ENCODE results near the gene CCDC12.
A peak's percentile ranks its signal among the peaks of the same experiment; 100 is the strongest.
"Not testable (repeated sequence)": the region's sequence is repeated elsewhere in the genome, so short reads cannot be mapped to it uniquely, and the experiment has no call there.

Gene CCDC12

GRCh38 chr3:46978985-46979944, 2.7 kb upstream of the CCDC12 start, which contains the start of gene NBEAL2:
NBEAL2 (plus strand) TSS chr3:46979666; CDS start chr3:46979862, 196 bp downstream.
- peak; percentile 96 for DNase-seq (ENCODE audit: low spot score)

GRCh38 chr3:46978381-46978780, 1.8 kb upstream of the CCDC12 start:
- DNase-seq (ENCODE audit: low spot score) = no peak

GRCh38 chr3:46977811-46978195, 1.3 kb upstream of the CCDC12 start:
- DNase-seq (ENCODE audit: low spot score) = no peak

- DNase-seq (ENCODE audit: low spot score) = no peak
Measured at GRCh38 chr3:46974421-46975171, 1.9 kb downstream of the CCDC12 start.

GRCh38 chr3:46972396-46972795, 4.1 kb downstream of the CCDC12 start:
- no peak for DNase-seq (ENCODE audit: low spot score)

GRCh38 chr3:46971742-46972141, 4.8 kb downstream of the CCDC12 start:
- no peak for DNase-seq (ENCODE audit: low spot score)

- DNase-seq (ENCODE audit: low spot score) = no peak
Measured at GRCh38 chr3:46971151-46971550, 5.4 kb downstream of the CCDC12 start.

- DNase-seq (ENCODE audit: low spot score) = no peak
Measured at GRCh38 chr3:46970391-46971091, 6.0 kb downstream of the CCDC12 start.

- no peak for DNase-seq (ENCODE audit: low spot score)
Measured at GRCh38 chr3:46968783-46969428, 7.6 kb downstream of the CCDC12 start.

- DNase-seq (ENCODE audit: low spot score) = no peak
Measured at GRCh38 chr3:46966811-46967210, 9.7 kb downstream of the CCDC12 start.

GRCh38 chr3:46965151-46965550, 11.4 kb downstream of the CCDC12 start:
- DNase-seq (ENCODE audit: low spot score) = no peak

GRCh38 chr3:46964038-46964590, 12.4 kb downstream of the CCDC12 start:
- not testable (repeated sequence) for DNase-seq (ENCODE audit: low spot score)

GRCh38 chr3:46962990-46963389, 13.6 kb downstream of the CCDC12 start:
- DNase-seq (ENCODE audit: low spot score) = no peak

- no peak for DNase-seq (ENCODE audit: low spot score)
Measured at GRCh38 chr3:46962427-46962826, 14.1 kb downstream of the CCDC12 start.

GRCh38 chr3:46960835-46961234, 15.7 kb downstream of the CCDC12 start:
- no peak for DNase-seq (ENCODE audit: low spot score)

GRCh38 chr3:46960081-46960701, 16.4 kb downstream of the CCDC12 start:
- DNase-seq (ENCODE audit: low spot score) = no peak

- no peak for DNase-seq (ENCODE audit: low spot score)
Measured at GRCh38 chr3:46959161-46959511, 17.4 kb downstream of the CCDC12 start.

- no peak for DNase-seq (ENCODE audit: low spot score)
Measured at GRCh38 chr3:46958467-46959160, 17.9 kb downstream of the CCDC12 start.

- no peak for DNase-seq (ENCODE audit: low spot score)
Measured at GRCh38 chr3:46957092-46957820, 19.3 kb downstream of the CCDC12 start.

- DNase-seq (ENCODE audit: low spot score) = no peak
Measured at GRCh38 chr3:46955801-46956259, 20.7 kb downstream of the CCDC12 start.
